Ishikawa (cell line): Measurements from ENCODE around the gene MEP1A.

Source experiments
- CEBPB ChIP-seq: IDR thresholded peaks from 2 replicates; pipeline ENCODE4 v1.6.1; 2012
- CREB1 ChIP-seq: IDR thresholded peaks from 2 replicates; pipeline ENCODE4 v1.6.1; 2012; ENCODE audit warnings: low read depth
- EP300 ChIP-seq: IDR thresholded peaks from 2 replicates; pipeline ENCODE4 v1.6.1; 2012; ENCODE audit warnings: borderline replicate concordance
- MAX ChIP-seq: IDR thresholded peaks from 2 replicates; pipeline ENCODE4 v1.6.1; 2012
- RAD21 ChIP-seq: IDR thresholded peaks from 2 replicates; pipeline ENCODE4 v1.6.1; 2012; ENCODE audit warnings: low read depth
- REST ChIP-seq: IDR thresholded peaks from 2 replicates; pipeline ENCODE4 v1.6.1; 2012; ENCODE audit warnings: low read depth, mild to moderate bottlenecking
- TAF1 ChIP-seq: IDR thresholded peaks from 2 replicates; pipeline ENCODE4 v1.6.1; 2012; ENCODE audit warnings: low read depth, mild to moderate bottlenecking
- TCF12 ChIP-seq: IDR thresholded peaks from 2 replicates; pipeline ENCODE4 v1.6.1; 2012; ENCODE audit warnings: low read depth
- USF1 ChIP-seq: IDR thresholded peaks from 2 replicates; pipeline ENCODE4 v1.6.1; 2012
- YY1 ChIP-seq: IDR thresholded peaks from 2 replicates; pipeline ENCODE4 v1.6.1; 2012; ENCODE audit warnings: low read depth
- ZBTB7A ChIP-seq: IDR thresholded peaks from 2 replicates; pipeline ENCODE4 v1.6.1; 2012; ENCODE audit warnings: low read depth

- no peak for TF ChIP-seq CREB1
- peak; percentile 78 for TF ChIP-seq EP300
- peak; percentile 88 for TF ChIP-seq TCF12
- TF ChIP-seq REST: no peak
- no peak for TF ChIP-seq USF1
- peak; percentile 4; the same call in 1 of the 2 replicates for TF ChIP-seq RAD21
- no peak for TF ChIP-seq TAF1
- 0 out of 2 replicates have a peak, but pooled peaks have one; percentile 29 for TF ChIP-seq YY1
- TF ChIP-seq ZBTB7A: no peak
- TF ChIP-seq CEBPB: peak; percentile 95
- peak; percentile 52; the same call in 1 of the 2 replicates for TF ChIP-seq MAX
Measured at GRCh38 chr6:46876126-46876525, 82.9 kb downstream of the MEP1A start.
